ENCODE results near the gene STK24. TPM values are rescaled to one million over a fixed set of nuclear protein-coding genes. Genes with fewer than 3 reads are reported as not detected.

Gene STK24
- total RNA-seq, 1 donor = 56.6 TPM

DNA sequence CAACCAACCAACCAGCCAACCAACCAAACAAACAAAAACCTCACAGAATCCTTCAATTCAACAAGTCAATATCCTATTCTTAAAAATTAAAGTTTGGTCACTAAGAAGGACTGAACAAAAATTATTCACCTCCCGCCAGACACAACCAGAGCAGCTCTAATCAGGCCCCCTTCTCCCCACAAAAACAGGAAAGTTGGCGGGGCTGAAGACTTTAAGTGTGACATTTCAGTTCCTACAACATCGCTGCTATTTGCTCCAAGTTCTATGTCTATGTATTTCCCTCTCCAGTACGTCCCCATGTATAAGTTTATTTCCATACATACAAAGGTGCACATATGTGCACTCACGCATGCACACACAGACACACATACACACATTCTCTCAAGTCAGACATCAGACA lies 32.8 kb upstream of the STK24 start:
- TF ChIP-seq, protein P1, sequence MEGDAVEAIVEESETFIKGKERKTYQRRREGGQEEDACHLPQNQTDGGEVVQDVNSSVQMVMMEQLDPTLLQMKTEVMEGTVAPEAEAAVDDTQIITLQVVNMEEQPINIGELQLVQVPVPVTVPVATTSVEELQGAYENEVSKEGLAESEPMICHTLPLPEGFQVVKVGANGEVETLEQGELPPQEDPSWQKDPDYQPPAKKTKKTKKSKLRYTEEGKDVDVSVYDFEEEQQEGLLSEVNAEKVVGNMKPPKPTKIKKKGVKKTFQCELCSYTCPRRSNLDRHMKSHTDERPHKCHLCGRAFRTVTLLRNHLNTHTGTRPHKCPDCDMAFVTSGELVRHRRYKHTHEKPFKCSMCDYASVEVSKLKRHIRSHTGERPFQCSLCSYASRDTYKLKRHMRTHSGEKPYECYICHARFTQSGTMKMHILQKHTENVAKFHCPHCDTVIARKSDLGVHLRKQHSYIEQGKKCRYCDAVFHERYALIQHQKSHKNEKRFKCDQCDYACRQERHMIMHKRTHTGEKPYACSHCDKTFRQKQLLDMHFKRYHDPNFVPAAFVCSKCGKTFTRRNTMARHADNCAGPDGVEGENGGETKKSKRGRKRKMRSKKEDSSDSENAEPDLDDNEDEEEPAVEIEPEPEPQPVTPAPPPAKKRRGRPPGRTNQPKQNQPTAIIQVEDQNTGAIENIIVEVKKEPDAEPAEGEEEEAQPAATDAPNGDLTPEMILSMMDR (IDR thresholded peaks at IDR 0.05; ENCODE audit: insufficient read depth, low read depth, low read length) = no peak
- no peak overlapping the region for H3K4me3 ChIP-seq (ENCODE audit: low read depth, low read length)
- DNase-seq (ENCODE audit: low read depth) = no peak

DNA sequence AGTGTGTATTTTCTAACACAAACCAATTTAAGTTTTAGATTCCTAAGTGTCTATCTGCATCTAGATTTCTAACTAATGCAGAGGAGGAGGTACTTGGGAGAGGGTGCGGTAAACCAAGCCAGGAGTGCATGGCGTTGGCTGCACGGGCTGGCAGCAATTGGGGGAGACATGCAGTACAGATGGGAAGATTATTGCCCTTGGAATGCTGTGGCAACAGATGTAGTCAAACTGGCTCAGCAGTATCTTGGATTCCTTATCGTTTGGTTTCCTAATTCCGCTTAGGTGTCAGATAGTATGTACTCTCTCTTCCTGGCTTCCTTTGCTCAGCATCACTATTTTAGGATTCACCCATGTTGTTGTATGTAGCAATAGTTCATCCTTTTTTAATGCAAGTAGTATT lies 29.4 kb upstream of the STK24 start:
- no peak overlapping the region for H3K4me3 ChIP-seq (ENCODE audit: low read depth, low read length)
- no peak for DNase-seq (ENCODE audit: low read depth)
- TF ChIP-seq, protein P1 (IDR thresholded peaks at IDR 0.05; ENCODE audit: insufficient read depth, low read depth, low read length) = no peak

DNA sequence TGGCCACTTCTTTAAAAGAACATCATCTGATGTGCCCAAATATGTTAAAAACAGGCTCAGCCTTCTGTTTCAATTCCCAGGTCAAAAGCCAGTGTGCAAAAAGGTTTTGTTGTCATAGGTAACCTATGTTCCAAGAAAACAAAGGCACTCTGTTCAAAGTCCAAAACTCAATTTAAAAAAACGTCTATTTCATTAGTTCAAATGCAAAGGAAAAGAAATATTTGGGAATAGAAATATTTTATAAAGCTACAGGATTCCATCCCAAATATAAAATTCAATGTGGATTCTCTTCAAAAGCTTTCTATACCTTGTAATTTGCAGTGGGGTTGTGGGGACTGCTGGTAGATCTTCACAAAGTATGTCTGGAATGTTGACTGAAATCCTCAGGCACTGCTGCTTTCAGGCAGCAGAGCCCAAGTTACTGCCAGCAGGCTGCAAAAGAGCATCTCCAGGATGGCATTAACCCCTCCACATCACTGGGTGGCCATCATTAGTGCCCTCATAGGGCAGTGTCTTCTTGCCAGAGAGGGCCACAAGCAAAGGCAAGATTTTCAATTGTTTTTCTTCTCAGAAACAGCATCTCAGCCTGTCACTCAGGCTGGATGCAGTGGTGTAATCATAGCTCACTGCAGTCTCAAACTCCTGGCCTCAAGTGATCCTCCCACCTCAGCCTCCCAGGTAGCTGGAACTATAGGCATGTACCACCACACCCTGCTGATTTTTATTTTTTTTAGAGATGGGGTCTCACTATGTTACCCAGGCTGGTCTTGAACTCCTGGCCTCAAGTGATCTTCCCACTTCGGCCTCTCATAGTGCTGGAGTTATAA lies 22.8 kb upstream of the STK24 start:
- DNase-seq (ENCODE audit: low read depth) = no peak
- TF ChIP-seq, protein P1 (IDR thresholded peaks at IDR 0.05; ENCODE audit: insufficient read depth, low read depth, low read length) = no peak
- H3K4me3 ChIP-seq (ENCODE audit: low read depth, low read length) = no peak overlapping the region

DNA sequence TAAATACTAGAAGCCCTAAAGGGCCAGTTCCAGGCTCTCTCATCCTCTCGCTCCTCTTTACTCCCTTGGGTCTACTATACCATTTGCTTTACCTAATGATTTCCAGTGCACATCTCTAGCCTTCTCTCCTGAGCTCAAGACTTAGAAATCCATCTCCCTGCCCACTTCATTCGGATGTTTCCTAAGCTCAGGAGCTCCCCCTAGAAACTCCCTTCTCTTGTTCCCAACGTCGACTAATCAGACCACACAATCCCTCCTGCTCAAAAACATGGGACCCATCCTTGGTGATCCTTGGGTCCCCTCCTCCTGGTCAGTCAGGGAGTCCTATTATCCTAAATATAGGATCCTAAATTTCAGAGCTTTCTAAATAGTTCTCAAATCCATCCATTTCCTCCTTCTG lies 21.1 kb upstream of the STK24 start:
- H3K4me3 ChIP-seq (ENCODE audit: low read depth, low read length) = no peak overlapping the region
- TF ChIP-seq, protein P1 (IDR thresholded peaks at IDR 0.05; ENCODE audit: insufficient read depth, low read depth, low read length) = peak; percentile 53
- DNase-seq (ENCODE audit: low read depth) = peak; percentile 50

DNA sequence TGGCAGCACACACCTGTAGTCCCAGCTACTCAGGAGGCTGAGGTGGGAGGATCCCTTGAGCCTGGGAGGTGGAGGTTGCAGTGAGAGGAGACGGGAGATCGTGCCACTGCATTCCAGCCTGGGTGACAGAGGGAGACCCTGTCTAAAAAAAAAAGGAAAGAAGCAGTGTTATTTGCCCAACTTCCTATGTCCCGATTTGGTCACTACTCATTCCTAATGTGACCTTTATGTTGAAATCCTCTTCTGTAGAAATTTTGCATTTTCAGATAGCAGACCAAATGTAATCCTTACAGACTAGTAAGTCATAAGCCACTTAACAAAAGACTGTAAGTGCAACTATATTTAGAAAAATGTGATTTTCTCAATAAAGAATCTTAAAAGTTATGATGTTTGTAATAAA lies 18.2 kb upstream of the STK24 start:
- no peak overlapping the region for H3K4me3 ChIP-seq (ENCODE audit: low read depth, low read length)
- TF ChIP-seq, protein P1 (IDR thresholded peaks at IDR 0.05; ENCODE audit: insufficient read depth, low read depth, low read length) = no peak
- no peak for DNase-seq (ENCODE audit: low read depth)

- TF ChIP-seq, protein P1 (IDR thresholded peaks at IDR 0.05; ENCODE audit: insufficient read depth, low read depth, low read length) = no peak
- H3K4me3 ChIP-seq (ENCODE audit: low read depth, low read length) = no peak overlapping the region
- DNase-seq (ENCODE audit: low read depth) = no peak
Measured at GRCh38 chr13:98592362-98592732, 15.4 kb upstream of the STK24 start.

All from fibroblast of villous mesenchyme (primary cell).